Activated naive CD8-positive, alpha-beta T cell treated with anti-CD3 and anti-CD28 coated beads for 36 hours (primary cell): ENCODE data around the gene KSR1. TPM values are rescaled to one million over a fixed set of nuclear protein-coding genes. Genes with fewer than 3 reads are reported as not detected.

Experiments used
- total RNA-seq, 2 experiments: library from RNA; stranded (reverse); gene quantifications; one replicate each; pipeline ENCODE4 v1.2.3, GENCODE V29; 2021

The KSR1 gene
- total RNA-seq, 2 experiments from 2014 or later, result 58.9 to 62.5 TPM

Other genes with a start within 250 kb of the KSR1 start
- 100 to 1,000 TPM; 113 to 126 TPM for gene WSB1, start 162.3 kb upstream of the KSR1 start, total RNA-seq
- gene LGALS9, start 174.7 kb downstream of the KSR1 start, total RNA-seq, result 10 to 100 TPM; 25.1 to 25.3 TPM